HG02840 (cell line): ENCODE measurements around the gene CISD3.
"Not testable (repeated sequence)": the region's sequence is repeated elsewhere in the genome, so short reads cannot be mapped to it uniquely, and the experiment has no call there.

ENCODE experiments used
- ATAC-seq: cut with Tn5 transposase; IDR thresholded peaks from one replicate; pipeline ENCODE4 v1.9.1; 2021; ENCODE audit warnings: mild to moderate bottlenecking, moderate library complexity, moderate number of reproducible peaks; ENCODE audit not compliant: unreplicated experiment, low FRiP score

CISD3 gene

DNA sequence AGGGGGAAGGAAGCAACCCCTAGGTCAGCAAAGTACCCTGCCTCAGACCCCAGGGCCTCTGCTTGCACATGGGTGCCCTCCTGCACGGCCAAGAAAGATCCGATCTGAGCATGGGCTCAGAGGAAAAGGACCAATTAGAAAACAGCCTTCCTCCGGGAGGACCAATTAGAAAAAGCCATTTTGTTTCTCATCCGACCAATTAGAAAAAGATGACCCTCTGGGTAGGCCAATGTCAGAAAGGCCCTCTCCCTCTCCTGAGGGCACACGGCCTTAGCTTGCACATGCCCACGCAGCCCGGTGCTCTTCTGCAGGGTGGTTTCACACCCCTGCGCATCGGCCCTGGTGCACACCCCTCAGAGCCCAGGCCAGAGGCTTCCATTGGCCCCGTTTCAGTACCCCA, 5.1 kb upstream of the CISD3 start:
- no peak for ATAC-seq

DNA sequence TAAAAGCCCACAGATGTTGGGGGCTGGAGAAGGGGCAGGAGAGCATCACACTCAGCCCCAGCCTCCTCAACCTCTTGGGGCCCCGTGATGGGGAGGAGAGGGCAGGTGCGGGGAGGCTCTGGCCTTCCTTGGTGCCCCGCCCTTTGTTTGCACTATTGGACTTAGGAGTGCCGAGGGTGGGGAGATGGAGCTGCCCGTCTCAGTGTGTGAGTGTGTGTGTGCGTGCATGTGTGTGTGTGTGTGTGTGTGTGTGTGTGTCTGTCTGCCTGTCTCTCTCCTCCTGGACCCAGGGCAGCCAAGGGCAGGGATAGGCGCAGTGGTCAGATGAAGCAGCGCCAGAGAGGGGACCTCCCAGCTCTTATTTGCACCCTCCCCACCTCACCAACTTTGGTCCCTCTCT, 4.0 kb upstream of the CISD3 start:
- not testable (repeated sequence) for ATAC-seq

DNA sequence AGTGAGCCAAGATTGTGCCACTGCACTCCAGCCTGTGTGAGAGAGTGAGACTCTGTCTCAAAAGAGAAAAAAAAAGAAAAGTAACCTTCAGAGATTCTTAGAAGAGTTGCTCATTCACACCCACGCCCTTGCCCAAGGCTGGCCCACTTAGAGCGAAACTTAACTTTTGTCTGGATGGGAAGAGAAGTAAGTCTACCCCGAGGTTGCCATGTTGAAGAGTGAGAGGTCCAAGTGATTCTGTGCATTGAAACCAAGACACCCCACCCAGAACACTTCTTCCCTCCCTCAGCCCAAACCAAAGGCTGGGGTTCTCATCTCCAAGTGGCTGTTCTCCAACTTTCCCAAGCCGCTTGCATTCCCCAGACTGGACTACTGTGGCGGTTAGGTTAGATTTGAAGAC, 2.4 kb upstream of the CISD3 start:
- no peak for ATAC-seq

DNA sequence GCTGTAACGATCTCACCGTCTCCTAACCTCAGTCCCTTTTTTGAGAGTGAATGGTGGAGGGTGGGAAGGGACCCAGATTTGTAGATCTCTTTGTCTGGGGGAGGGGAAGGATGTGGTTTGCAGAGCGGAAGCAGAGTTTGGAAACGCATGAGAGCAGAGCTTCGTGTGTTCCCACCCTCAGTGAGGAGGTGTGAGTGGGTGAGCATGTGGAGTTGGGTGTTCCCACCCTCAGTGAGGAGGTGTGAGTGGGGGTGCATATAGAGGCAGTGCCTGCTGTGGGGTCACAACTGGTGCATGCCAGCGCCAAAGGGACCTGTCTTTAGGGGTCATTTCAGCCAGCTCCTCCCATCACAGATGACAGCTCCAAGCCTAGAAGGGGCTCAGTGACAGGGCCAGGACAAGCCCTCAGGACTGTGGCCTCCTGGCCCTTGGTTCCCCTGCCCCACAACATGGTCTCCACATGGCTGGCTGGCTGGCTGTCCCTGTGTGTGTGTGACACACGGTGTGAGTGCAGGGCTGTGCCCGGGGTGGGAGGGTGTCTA, 1.8 kb upstream of the CISD3 start:
- ATAC-seq, result no peak

DNA sequence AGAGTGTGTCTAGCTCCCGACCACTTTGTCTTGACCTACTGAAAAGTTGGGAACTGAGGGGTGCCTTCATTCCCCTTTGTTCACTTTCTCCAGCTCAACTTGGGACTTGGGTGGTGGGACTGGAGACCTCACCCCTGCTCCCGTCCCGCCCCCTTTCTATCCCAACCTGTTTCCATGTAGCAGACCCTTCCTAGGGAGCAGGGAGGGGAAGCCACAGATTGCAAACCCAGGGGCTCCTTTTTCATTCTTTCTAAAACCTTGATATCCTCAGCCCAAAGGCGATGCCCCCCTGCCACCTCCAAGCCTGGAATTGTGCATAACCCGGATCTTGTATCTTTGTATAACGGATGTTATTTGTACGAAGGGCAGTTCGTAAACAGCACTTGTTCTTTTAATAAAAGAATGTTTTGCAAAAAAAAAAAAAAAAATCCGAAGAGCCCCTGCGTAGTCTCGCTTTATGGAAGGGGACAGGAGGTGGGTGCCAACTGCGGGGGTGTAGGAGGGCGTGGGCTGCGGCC, 714 bp upstream of the CISD3 start:
- no peak for ATAC-seq

DNA sequence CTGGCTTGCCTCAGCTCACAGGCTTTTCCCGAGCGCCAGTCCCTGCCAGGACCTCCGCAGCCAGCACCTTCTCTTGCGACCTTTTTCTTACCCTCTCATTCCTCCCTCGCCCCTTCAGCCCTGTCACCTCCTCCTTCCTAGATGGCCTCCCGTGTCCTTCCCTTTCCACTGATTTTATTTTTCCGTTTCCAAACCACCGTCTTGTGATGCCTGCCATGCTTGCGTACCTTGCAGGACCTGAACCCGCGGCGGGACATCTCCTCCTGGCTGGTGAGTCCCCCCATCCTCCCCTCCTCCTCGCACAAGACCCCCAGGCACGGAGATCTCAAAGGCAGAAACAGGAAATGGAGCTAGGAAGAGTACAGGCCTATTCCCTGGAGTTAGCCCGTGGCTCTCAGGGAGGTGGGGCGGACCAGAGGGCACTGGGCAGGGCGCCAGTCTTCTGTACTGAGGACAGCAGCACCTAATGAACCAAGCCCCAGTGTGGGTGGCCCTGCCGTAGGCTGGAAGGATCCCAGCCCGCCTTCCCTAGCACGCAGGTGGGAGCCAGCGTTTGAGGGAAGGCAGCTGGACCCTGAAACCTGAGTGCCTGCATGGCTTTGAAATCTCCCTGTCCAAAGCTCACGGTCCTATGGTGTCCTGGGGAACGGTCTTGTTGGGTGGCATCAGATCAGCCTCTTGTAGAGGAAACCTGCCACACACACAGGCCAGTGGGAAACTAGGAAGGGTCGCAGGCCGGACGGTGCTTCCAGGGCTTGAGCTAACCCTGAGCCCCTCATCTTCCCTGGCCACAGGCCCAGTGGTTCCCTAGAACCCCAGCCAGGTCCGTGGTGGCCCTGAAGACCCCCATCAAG, 612 bp downstream of the CISD3 start:
- ATAC-seq, result no peak

DNA sequence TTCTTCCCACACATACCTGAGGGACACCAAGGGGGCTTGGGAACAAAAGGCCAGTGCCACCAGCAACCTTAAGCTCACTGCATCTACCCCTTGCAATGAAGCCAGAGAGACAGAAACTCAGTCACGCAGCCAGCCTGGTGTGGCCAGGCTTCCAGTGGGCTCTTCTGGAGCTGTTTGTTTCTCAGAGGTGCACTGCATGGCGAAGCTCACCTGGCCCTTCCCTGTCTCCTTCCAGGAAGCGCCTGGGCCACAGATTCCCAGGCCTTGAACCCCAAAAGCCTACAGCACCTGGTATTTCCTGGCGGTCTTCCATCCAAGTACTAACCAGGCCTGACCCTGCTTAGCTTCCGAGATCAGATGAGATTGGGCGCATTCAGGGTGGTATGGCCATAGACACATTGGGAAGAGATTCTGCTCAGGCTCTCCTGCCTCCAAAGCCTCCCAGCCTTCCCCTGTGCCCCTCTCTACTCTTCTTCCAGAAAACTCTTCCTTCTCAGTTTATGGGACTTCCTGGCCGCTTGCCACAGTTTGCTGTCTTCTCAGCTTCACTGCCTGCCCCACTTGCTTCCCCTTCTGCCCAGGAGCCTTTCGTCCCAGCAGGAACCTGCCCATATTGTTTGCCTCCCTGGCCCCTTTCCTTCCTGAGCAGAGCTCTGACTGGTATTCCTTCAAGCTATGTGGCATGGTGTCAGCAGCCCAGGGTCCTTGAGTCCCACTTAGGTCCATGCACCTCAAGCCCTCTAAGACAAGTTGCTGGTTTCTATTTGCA, 1.6 kb downstream of the CISD3 start:
- no peak for ATAC-seq

DNA sequence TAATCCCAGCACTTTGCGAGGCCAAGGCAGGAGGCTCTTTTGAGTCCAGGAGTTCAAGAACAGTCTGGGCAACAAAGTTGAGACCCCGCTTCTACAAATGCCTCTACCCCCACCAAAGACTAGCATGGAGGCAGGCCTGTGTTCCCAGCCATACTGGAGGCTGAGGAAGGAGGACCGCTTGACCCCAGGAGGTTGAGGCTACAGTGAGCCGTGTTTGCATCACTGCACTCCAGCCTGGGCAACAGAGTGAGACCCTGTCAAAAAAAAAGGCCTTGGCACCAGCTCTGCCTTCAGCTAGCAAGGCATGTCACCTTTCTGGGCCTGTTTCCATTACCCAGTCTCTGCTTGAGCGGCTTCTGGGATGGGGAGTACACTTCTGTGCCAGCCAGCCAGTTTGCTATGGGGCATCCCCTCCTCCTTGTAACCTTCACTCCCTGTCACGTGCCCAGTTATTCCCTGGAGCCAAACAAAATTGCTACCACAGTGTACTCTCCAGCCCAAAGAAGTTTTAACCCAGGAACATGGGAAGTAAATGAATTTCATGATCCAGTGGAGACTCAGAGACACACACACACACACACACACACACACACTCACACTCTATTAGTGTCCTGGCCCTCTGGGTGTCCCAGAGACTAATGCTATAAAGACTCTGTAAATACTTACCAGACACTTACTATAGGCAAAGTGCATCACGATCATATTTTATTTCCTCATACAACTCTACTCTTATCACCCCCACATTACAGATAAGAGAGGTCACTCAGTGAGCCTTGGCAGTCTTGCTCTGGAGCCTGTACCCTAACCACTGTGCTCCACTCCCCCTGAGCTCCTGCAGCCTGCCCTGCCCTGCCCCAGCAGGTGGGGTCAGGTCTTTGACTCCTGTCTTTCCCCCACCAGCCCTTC, 2.5 kb downstream of the CISD3 start:
- ATAC-seq, result no peak

DNA sequence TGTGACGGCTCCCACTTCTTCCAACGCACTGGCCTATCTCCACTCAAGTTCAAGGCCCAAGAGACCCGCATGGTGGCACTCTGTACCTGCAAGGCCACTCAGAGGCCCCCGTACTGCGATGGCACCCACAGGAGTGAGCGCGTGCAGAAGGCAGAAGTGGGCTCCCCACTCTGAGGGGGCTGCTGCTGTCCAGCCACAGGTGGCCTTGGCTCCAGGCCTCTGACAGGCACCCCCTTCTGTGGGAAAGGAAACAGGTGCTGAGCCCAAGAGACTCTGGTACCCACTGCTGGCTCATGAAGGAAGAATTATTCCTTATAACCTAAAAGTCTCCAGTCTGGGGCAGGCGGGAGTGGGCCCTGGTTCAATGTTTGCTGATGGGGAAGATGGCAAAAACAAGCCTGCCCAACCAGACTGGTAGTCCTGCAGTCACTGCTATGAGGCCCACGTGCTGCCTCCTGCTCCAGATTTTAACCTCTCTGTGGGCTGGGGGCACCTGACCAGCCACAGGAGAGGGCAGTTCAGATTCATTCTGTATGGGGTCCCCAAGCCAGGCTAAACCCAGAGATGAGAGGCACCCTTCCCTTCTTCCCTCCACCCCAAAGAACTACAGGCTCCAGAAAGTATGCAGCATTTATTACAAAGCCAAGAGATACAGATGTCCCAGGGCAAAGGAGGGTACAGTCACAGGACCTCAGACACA, 3.3 kb downstream of the CISD3 start:
- no peak for ATAC-seq

DNA sequence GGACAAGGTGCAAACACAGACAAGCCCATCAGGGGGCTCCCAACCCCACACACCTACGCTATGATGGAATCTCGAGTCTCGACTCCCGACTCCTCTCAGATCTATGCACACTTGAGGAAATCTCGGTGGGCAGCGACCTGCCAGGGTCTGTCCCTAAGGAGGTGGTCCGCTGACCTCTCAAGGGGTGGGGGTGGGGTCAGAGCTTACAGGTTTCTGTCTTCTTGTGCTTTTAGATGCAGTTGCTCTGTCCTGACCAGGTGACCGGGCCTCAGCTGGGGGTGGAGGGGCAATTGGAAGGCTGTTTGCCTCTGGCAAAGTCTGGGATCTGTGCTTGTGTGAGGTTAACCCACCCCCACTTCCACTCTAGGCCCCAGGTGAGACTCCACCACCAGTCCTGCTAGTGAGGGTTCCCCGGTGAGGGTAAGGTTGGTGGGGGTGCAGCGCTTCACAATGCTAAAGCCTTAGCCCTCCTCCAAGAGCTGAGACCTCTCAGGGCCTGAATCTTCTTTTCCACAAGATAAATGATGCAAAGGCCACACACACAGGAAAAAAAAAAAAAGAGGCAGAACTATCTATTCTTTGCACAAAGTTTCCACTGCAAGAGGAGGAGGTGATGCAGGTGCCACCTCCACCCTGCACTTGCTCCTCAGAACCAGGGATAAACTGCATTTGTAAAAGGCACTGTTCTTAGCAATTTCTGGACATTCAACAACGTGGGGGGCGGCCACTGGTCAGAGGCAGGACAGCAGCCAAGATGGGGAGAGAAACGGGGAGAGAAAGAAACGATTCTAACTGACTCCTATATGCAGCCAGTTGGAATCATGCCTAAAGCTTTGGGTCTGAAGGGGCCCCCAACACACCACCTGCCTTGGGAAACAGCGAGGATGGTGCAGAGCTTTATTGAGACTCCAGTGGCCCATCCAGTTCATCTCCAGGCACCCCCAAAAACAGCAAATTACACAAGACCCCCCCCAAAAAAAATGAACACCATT, 4.1 kb downstream of the CISD3 start:
- ATAC-seq, result no peak

DNA sequence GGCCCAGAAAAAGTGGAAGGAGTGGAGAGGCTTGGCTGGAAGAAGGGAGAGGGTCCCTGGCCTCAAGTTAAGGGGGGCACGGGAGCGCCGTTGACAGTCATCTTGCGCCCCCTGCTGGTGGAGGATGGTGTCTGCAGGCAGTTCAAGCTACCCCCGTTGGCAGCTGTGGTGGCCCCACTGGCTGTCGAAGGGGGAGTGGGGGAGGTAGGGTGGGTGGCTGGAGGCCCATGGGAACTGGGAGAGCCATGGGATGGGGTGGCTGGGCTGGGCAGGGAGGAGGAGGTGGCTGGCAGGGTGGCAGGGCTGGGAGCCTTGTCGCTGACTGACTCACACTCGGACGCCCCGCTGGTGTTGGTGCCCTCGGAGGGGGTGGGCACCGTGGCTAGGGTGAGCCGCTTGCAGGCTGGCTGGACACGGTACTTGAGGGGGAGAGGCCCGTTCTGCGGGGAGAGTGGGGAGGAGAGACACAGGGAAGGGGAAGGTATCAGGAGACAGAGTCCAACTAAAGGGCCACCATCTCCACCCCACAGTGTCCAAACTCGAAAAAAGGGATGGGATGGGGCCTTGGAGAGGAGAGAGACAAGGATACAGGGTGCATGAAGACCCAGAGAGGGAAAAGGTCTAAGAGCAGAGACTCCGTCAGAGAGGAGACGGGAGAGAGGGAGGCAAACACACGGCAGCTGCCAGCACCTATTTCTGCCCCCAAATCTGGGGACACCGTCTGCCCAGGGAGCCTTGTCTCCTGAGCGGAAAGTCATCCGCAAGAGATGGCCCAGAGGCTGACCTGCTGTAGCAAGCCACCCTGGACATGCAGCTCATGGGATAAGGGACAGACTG, 5.2 kb downstream of the CISD3 start:
- ATAC-seq, result no peak

DNA sequence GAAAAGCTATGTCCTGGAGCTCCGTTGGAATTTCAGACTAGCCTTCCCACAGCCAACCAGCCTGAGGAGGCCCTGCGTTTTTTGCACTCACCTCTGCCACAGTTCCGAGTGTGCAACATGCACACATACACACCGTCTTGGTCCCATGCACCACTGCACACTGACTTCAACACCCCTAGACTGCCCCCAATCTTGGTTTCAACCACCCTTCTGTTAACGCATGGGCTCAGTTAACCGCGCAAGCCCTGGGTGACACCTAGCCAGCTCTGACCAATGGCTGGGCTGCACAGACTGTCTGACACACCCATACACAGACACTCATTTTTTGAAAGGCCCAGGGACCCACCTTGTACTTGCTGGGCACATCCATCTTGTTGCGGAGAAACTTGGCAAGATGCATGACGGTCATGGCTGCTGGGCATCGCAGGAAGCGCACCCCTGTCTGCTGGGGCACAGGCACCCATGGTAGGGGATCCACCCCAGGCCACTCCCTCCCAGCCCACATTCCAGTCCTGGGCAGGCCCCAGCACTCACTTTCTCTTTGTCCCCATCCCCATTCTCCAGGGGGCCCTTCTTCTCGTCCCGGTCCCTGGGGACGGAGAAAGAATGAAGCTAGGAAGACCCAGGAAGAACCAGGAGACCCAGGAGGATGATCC, 8.0 kb downstream of the CISD3 start:
- ATAC-seq, result no peak

DNA sequence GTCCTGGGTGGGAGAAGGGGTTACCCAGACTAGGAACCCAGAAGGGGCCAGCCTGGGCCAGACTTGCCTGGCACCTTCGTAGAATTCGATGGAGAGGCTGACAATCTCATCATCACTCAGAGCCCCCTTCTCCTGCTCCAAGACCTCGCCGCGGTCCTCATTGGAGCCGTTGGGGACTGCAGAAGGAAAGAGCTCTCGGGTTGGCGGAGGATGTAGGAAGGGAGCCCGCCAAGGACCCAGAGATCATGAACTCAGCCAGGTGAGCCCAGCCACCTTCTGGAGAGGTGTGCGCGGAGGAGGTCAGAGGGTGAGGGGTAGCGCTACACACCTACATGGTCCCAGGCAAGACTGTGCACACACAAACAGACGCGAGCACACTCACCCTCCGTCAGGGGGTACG, 8.5 kb downstream of the CISD3 start:
- no peak for ATAC-seq

DNA sequence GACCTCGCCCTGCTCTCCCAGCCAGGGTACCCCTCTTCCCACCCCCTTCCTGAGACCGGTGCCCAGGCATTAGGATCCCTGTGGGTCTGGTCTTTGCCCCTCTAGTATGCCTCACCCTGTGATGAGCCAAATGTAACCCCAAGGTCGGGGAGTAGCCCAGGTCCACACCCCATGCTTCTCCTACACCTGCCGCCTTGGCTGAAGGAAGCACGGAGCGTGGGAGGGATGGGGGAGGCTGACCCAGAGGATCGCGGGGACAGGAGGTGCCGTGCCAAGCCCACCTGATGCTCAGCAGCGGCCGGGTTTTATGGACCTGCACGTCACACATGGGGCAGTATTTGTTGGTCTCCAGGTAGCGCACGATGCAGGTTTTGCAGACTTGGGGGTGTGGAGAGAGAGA, 9.2 kb downstream of the CISD3 start:
- no peak for ATAC-seq

DNA sequence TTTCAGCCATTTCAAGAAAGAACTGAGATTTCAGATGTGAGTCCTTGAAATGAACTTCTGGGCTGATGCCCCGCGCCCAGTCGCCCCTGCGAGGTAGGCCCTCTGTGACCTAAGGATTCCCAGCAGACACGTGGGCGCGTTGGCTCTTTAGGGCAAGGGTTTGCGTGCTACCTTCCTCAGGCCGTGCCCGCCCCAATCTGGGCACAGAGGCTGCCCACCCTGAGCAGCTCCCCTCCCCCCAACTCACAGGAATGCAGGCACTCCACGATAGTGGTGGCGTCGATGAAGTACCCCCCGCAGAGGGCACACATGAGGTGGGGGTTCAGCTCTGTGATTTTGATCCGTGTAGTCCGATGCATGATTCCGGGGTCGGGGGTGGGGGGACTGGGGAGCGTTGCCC, 9.9 kb downstream of the CISD3 start:
- no peak for ATAC-seq

DNA sequence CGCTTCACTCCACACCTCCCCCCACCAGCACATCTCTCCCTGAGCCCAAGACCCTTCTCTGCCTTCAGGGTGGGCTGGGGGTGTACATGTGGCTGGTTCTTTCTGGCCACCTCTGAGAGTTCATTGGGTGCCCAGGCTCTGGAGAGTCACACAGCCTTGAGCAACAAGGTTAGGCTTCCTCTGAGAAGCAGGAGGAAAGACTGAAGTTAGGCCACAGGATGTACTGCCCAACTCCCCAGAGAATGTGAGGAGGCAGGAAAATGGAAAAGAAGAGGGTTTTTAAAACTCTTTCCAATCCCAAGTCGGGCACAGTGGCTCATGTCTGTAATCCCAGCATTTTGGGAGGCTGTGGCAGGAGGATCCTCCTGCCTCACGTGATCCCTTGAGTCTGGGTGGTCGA, 10.7 kb downstream of the CISD3 start:
- no peak for ATAC-seq

DNA sequence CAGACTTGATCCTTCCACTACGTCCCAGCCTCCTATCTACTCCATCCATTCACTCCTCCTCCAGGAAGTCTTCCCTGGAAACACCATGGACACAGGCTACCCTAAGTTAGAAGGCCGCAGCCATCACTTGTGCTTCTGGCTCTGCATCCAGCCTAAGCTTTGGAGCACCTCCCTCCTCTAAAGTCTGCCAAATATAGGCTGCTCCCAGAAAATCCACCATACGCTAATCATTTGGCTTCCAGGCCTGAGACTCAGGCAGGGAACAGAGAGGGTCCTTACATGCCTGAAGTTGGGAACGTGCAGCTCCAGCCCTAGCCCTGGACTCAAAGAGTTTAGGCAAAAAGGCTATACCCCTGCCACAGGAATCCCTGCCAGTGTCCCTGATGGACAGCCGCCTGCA, 11.3 kb downstream of the CISD3 start:
- no peak for ATAC-seq
